OCI-LY7 (cell line): Measurements from ENCODE around the gene CYBB.

ENCODE experiments used
- CTCF ChIP-seq: fragments of 200-600 bp; sonication (generic); conservative IDR thresholded peaks from 2 replicates; pipeline ENCODE4 v1.5.1; 2014; ENCODE audit warnings: mild to moderate bottlenecking, antibody characterized with exemption, low read length, moderate library complexity, mixed read lengths
- EZH2phosphoT487 ChIP-seq: fragments of 200-600 bp; sonication (generic); IDR thresholded peaks from 2 replicates; pipeline ENCODE4 v1.6.1; 2018; ENCODE audit warnings: low read depth, borderline replicate concordance, mild to moderate bottlenecking, mixed run types, antibody characterized with exemption, low read length, moderate library complexity, mixed read lengths

DNA sequence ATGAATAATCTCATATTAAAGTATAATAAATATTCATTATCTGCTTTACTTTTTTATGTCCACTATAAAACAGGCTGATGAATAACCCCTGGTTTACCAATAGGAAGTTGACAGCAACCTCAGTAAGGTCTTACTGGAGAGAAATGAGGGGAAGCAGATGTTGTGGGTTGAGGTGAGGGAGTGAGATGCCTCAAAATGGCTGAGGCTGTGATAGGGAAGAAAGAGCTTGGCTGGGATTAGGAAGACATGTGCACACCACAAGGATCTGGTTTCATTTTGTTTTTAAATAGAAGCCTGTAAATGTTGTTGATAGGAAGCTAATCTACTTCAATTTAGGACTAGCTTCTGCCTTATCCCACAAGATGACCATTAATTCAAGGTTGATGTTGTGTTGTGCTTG, 14.4 kb upstream of the CYBB start:
- TF ChIP-seq CTCF (no peak), EZH2phosphoT487 (no peak)
